Measurements from ENCODE around the gene ITGAL.
"Not testable (repeated sequence)": the region's sequence is repeated elsewhere in the genome, so short reads cannot be mapped to it uniquely, and the experiment has no call there.

ITGAL gene

GRCh38 chr16:30528799-30529457 lies 56.4 kb downstream of the ITGAL start:
- no peak for DNase-seq

GRCh38 chr16:30530163-30531037 lies 57.9 kb downstream of the ITGAL start:
- DNase-seq = no peak

GRCh38 chr16:30532285-30533145 lies 60.0 kb downstream of the ITGAL start:
- no peak for DNase-seq

DNA sequence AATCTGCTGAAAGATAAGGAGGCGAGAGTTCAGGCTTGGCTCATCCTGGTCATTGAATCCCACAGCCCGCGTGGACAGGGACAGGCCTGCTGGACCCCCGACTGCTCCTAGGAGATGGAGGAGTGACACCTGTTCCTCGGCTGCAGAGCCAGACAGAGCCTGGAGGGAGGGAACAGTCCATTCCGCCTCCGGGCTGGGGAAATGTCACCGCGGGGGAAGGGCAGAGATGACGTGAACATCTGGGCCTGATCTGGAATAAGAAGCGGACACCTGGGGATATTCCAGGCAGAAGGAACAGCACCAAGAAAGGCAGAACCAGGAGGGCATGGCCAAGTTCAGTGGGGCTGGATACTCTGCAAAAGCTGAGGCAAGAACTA lies 60.6 kb downstream of the ITGAL start:
- no peak for DNase-seq

DNA sequence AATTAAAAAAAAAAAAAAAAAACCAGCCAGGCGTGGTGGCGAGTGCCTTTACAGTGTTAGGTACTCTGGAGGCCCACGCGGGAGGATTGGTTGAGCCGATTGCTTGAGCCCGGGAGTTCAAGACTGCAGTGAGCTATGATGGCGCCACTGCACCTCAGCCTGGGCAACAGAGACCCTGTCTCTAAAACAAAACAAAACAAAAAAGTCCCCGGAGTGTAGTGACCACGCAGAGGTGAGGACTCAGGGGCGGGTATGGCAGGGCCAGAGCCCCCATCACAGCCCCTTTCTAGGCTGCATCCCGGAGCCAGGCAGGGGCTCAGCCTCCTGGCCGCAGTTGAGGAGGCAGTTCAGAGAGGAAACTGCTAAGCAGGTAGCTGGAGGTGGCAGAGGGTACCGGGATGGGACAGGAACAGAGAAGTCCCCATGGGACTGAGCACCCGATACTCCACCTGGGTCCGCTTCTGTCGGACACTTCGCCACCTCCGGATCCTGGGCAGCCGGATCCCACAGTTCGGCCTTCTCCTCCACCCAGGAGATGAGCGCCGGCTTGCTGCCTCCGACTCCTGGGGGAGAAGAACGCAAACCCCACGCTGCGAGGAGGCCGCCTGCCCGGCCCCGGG lies 61.3 kb downstream of the ITGAL start:
- DNase-seq = no peak

- peak; percentile 83 for DNase-seq
Observed at GRCh38 chr16:30534368-30535105, 62.0 kb downstream of the ITGAL start, which contains the start of gene ZNF747. Gene ZNF747 (minus strand): TSS chr16:30534858. CDS start chr16:30534679, 179 bp downstream.

DNA sequence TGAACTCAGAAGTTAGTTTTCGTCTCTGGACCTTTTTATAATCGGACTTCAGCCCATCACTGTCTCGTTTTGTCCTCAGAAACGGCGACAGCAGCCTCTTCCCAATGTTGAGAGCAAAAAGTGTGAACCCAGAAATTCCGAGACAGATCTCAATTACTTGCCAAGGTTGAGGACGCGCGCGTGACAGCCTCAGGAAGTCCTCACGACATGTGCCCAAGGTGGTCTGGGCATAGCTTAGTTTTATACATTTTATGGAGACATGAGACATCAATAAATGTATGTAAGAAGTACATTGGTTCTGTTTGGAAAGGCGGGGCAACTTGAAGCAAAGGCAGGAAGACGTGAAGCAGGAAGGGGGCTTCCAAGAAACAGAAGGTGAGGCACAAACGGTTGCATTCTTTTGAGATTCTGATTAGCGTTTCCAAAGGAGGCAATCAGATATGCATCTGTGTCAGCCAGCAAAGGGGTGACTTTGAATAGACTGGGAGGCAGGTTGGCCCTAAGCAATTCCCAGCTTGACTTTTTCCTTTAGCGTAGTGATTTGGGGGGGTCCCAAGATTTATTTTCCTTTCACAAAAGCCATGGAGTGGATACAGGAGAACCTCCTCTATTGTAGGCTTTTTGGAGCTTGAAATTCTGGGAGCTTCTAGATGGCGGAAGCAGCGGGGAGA lies 62.7 kb downstream of the ITGAL start:
- no peak for DNase-seq

DNA sequence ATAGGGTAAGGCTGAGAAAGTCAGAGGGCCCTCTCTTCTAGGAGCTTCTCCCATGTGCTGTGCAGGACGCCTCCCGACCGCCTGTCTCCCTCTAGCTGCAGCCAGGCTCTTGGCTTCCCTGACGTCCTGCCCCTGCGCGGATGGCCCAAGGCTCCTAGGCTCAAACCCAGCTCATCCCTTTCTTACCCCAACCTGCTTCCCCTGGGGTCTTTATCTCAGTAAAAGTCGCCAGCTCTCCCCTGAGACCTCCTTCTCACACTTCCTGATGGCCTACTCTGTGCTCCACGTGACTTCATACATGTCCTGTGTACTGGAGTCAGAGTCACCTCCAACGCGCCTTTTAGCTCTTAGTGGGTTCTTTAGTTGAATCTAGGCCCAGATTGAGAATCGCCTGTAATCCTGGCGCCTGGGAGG lies 63.2 kb downstream of the ITGAL start:
- DNase-seq = peak; percentile 53

- not testable (repeated sequence) for DNase-seq
Observed at GRCh38 chr16:30536391-30537024, 64.0 kb downstream of the ITGAL start.

- no peak for DNase-seq
Observed at GRCh38 chr16:30539000-30539964, 66.7 kb downstream of the ITGAL start.

- not testable (repeated sequence) for DNase-seq
Observed at GRCh38 chr16:30539986-30540526, 67.5 kb downstream of the ITGAL start.

DNA sequence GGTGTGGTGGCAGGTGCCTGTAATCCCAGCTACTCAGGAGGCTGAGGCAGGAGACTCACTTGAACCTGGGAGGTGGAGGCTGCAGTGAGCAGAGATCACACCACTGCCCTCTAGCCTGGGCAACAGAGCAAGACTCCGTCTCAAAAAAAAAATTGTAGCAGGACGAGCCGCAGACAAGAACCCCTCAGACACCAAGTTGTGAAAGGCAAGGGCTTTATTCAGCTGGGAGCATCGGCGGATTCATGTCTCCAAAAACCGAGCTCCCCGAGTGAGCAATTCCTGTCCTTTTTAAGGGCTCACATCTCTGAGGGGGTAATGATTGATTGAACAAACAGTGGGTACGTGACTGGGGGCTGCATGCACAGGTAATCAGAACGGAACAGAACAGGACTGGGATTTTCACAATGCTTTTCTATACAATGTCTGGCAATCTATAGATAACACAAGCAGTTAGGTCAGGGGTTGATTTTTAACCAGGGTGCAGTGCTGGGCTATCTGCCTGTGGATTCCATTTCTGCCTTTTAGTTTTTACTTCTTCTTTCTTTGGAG lies 68.4 kb downstream of the ITGAL start:
- DNase-seq = not testable (repeated sequence)

DNA sequence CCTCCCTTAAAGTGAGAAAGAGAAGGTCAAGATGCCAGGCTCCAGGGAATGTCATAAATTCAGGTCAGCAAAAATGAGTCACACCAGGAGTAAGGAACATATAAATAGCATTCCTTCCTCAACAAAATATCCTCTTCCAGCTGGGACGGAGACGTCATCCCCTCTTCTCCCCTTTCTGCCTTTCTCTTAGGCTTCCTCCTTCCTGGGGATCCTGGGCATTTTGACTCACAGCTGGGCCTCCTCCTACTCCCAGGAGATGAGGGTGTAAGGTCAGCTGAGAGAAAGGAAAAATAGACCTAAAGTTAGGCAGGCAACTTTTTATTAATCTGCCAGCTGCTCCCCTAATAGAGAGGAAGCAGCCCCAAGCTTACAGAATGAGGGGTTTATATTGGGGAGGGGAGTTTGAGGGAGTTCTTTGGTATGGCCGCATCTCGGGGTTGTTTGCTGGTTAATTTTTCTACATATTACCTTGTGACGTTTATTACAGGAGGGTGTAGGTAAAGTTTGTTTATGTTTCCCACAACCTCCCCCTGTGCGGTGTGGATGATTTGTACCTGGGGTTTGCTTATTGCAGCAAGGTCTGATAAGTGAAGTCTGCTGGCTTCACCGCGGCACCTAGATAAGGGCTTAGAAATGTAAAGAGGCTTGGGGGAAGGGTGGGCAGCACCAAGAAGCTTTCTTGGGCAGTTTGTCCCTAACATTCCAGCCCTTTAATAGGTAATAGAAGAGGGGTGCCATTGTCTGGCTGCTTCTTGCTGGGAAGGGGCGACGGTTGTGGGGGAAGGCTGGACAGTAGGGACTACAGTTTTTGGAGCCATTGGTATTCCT lies 69.2 kb downstream of the ITGAL start:
- no peak for DNase-seq

DNA sequence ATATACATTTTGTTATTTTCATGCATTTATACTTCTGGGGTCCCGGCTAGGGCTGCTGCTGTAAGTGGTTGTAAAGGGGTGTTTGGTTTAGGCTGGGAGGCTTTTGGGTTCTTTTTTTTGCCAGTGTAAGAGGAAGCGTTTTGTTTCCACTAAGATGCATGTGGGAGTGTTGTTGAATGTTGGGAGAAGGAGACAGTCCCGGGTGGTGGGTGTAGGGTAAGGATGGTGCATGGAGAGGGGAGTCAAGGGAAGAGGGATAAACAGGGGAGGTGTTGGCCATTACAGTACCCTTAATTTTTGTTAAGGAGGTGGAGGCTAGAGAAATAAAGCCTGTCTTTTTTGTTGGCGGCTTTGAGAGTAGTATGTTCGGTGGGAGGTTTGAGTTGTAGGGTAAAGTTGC lies 70.5 kb downstream of the ITGAL start:
- DNase-seq = no peak

GRCh38 chr16:30546115-30546514 lies 73.6 kb downstream of the ITGAL start:
- DNase-seq = no peak

GRCh38 chr16:30548416-30549253 lies 76.1 kb downstream of the ITGAL start:
- no peak for DNase-seq

- no peak for DNase-seq
Observed at GRCh38 chr16:30551781-30552180, 79.2 kb downstream of the ITGAL start.

Measured in DMS153 (cell line).